ENCODE results near the gene SHQ1.
"Not testable (repeated sequence)": the region's sequence is repeated elsewhere in the genome, so short reads cannot be mapped to it uniquely, and the experiment has no call there.

Gene SHQ1

DNA sequence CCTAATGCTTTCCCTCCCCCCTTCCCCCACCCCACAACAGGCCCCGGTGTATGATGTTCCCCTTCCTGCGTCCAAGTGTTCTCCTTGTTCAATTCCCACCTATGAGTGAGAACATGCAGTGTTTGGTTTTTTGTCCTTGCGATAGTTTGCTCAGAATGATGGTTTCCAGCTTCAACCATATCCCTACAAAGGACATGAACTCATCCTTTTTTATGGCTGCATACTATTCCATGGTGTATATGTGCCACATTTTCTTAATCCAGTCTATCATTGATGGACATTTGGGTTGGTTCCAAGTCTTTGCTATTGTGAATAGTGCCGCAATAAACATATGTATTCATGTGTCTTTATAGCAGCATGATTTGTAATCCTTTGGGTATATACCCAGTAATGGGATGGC lies 137.8 kb downstream of the SHQ1 start:
- DNase-seq, result not testable (repeated sequence)

DNA sequence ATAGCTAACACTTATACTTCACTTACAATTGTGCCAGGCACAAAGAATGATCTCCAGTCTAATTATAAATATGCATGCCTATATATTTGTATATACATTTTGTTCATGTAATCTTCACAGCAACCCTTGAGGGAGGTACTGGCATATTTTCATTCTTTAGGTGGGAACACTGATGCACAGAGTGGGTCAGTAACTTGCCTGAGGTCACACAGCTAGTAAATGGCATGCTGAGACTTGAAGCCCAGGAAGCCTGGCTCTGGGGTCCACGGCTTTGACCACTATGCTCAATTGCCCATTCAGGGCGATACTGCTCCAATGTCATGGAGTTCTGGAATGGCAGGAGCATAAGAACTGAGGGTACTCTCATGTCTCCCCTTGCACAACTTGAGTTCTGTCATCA lies 139.8 kb downstream of the SHQ1 start:
- DNase-seq, result no peak

DNA sequence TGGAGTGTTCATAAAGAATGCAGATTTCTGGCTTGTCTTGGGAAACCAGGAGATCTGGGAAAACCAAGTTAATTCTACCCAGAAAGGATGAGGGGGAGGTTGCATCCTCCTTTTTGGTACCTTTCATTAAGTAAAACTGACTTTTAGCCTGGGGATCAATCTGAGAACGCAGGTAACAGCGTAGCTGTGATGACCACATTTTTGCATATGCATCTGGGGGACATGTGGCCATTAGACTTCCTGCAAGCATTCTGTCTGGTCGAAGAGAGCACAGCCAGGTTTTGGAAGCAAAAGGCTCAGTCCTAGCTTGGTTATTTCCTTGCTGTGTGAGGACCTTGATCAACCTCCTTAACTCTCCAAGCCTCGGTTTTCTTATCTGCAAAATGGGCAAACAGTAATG lies 145.2 kb downstream of the SHQ1 start:
- DNase-seq, result no peak

DNA sequence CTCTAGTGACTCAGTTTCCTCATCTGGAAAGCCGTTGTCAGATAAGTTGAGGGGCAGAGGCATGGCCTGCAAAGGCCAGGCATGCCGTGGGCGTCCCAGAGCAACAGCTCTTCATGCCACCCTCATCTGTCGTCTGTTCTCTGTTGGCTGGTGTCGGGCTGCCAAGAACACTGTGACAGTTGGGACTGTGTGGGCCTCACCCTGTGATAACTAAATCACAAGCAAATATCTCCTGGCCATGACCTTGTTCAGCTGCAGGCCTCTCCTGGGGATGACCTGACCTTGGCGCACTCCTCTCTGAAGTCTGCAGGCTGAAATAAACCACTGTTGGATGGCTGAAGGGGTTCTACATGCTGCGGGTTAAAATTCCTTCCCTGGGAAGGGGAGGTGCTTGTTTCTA lies 145.9 kb downstream of the SHQ1 start:
- DNase-seq, result no peak

DNA sequence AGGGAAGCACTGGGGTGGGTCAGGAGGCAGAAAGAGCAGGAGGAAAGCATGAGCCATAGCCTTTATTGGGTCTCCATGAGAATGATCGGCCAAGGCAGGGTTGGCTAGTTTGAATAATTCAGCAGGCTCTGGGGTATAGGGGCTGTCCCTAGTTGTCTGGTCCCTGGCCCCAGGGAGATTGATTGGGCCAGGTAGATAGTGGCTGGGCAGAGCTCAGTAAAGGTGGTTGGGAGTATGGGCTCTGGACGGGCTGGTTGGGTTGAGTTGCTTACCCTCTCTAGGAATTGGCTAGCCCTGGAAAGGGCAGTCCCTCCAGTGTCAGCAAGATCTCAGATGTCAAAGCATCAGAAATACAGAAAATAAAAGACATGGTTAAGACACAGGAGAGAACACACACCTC lies 148.1 kb downstream of the SHQ1 start:
- DNase-seq, result no peak

DNA sequence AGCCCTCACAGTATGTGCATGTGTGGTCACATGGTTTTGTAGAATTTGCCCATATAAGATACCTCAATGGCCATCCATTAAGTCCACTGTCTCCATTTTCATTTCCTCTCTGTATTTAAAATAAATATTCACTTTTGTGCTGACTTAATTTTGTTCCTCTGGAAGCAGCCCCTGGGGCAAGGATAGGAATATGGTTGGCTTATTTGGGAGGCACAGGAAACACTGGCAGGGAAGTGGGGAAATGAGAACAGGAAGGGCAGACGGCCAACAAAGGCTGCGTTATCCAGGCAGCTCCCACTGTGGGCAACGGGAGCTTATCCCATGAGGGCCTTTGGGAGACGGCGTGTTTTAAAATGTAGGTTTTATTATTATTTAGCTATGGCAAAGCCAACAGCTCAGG lies 148.6 kb downstream of the SHQ1 start:
- DNase-seq, result no peak

Measured in activated CD8-positive, alpha-beta memory T cell treated with anti-CD3 and anti-CD28 coated beads for 24 hours (primary cell).